Measurements from ENCODE around the gene TRIL. TPM values are rescaled to one million over a fixed set of nuclear protein-coding genes. Genes with fewer than 3 reads are reported as not detected.

Gene TRIL
- total RNA-seq (3.0 and 4.6 TPM in 2 replicates), polyA plus RNA-seq (1.2 and 2.5 TPM in 2 replicates)

DNA sequence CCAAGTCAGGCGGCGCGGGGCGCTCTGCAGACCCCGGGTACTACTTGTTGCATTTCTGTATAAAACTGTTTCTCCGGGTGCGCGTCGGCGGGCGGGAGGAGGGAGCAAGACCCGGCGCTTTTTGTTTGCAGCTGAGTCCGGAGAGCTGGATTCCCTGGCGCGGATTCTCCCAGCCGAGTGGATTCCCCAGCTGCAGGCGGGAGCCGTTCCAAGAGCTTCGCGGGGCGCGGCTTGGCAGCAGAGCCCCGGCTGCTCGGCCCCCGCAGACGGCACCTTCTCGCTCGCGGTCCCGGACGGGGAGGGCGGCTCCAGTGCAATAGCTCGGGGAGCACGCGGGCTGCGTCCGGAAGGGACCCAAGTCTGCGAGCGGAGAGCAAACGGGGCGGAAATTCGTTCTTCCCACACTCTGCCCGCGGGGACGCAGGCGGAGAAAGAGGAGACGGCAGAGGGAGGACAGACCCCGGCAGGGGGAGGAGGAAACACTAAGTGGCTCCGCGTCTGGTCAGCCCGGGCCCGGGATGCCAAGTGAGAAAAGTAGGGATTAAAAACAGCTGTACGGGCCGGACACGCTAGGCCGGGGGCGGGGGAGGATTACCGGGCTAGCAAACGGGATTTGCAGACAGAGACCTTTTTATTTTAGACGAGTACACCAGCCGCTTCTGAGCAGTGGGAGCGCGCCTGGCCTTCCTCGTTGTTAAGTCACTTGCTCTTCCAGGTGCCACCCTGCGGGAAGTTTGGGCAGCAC lies at the start of gene TRIL:
Gene TRIL, minus strand, starts transcription at position 96 of the 745 bp plus-strand sequence. CDS start 284 bp downstream, outside the sequence.
- no peak for TF ChIP-seq CTCF (IDR thresholded peaks at IDR 0.05; ENCODE audit: poor library complexity)
- no peak for TF ChIP-seq EZH2 (IDR thresholded peaks at IDR 0.05; ENCODE audit: borderline replicate concordance)
- no peak for TF ChIP-seq EZH2phosphoT487 (IDR thresholded peaks at IDR 0.05; ENCODE audit: low read depth, severe bottlenecking, unreplicated experiment)
- H4K20me1 ChIP-seq (ENCODE audit: insufficient read depth, poor library complexity, severe bottlenecking), result no peaks in the 10 kb centered on the region
- peak within 1 kb of the TSS; percentile 95 for H3K4me3 ChIP-seq
- no peaks in the 10 kb centered on the region for H3K9me2 ChIP-seq (replicated peaks; ENCODE audit: insufficient read depth)
- peak within 1 kb of the TSS; percentile 99 for H3K4me2 ChIP-seq
- peak within 1 kb of the TSS; percentile 52 for H3K27ac ChIP-seq
- 4% methylated on average over 63 of the region's 66 CpGs for WGBS (ENCODE audit: low lambda C conversion rate, missing lambda C conversion rate)
- H3K79me2 ChIP-seq, result no peaks in the 10 kb centered on the region
- no peaks in the 10 kb centered on the region for H3K9me3 ChIP-seq (ENCODE audit: low read depth)
- peak within 1 kb of the TSS; percentile 87 for H2AFZ ChIP-seq
- H3K4me1 ChIP-seq (ENCODE audit: insufficient read depth), result peaks cover 33% of the 10 kb centered on the region
- DNase-seq (ENCODE audit: low spot score), result peak; percentile 79
- H3K36me3 ChIP-seq (replicated peaks; ENCODE audit: insufficient read depth, low read depth), result no peaks in the 10 kb centered on the region
- H3K27me3 ChIP-seq, result peaks cover 38% of the 10 kb centered on the region

DNA sequence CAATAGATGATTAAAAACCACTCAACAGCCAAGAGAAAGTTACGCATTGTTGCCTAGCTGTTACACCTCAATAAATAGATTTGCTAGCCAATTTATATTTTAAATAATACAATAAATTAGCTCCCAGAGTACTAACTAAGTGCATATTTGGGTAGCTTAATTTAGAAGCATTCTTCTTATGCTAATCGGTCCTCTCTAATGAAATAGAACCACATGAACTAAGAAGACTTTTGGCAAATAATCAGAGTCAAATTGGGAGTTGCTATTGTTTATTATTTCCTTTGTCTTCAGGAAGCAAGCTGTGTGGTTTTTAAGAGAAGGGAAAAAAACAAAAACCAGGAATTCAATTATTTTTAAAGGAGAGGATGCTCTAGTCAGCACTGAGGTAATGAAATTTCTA lies 49.0 kb upstream of the TRIL start:
- no peaks in the 10 kb centered on the region for H3K79me2 ChIP-seq
- no peak overlapping the region for H3K27ac ChIP-seq
- no peak for TF ChIP-seq EZH2 (IDR thresholded peaks at IDR 0.05; ENCODE audit: borderline replicate concordance)
- no peak for TF ChIP-seq EZH2phosphoT487 (IDR thresholded peaks at IDR 0.05; ENCODE audit: low read depth, severe bottlenecking, unreplicated experiment)
- no peak for TF ChIP-seq CTCF (IDR thresholded peaks at IDR 0.05; ENCODE audit: poor library complexity)
- no peaks in the 10 kb centered on the region for H4K20me1 ChIP-seq (ENCODE audit: insufficient read depth, poor library complexity, severe bottlenecking)
- no peak overlapping the region for H3K4me3 ChIP-seq
- DNase-seq (ENCODE audit: low spot score), result no peak
- 84% methylated on average over 2 of the region's 2 CpGs for WGBS (ENCODE audit: low lambda C conversion rate, missing lambda C conversion rate)
- H3K4me1 ChIP-seq (ENCODE audit: insufficient read depth), result no peaks in the 10 kb centered on the region
- no peak overlapping the region for H3K4me2 ChIP-seq
- no peaks in the 10 kb centered on the region for H3K27me3 ChIP-seq
- H3K9me2 ChIP-seq (replicated peaks; ENCODE audit: insufficient read depth), result no peaks in the 10 kb centered on the region
- H2AFZ ChIP-seq, result no peak overlapping the region
- H3K9me3 ChIP-seq (ENCODE audit: low read depth), result no peaks in the 10 kb centered on the region
- H3K36me3 ChIP-seq (replicated peaks; ENCODE audit: insufficient read depth, low read depth), result no peaks in the 10 kb centered on the region

- no peaks in the 10 kb centered on the region for H3K27me3 ChIP-seq
- no peaks in the 10 kb centered on the region for H3K36me3 ChIP-seq (replicated peaks; ENCODE audit: insufficient read depth, low read depth)
- no peaks in the 10 kb centered on the region for H3K79me2 ChIP-seq
- H3K4me2 ChIP-seq, result no peak overlapping the region
- TF ChIP-seq EZH2 (IDR thresholded peaks at IDR 0.05; ENCODE audit: borderline replicate concordance) (no peak), EZH2phosphoT487 (IDR thresholded peaks at IDR 0.05; ENCODE audit: low read depth, severe bottlenecking, unreplicated experiment) (no peak), CTCF (IDR thresholded peaks at IDR 0.05; ENCODE audit: poor library complexity) (no peak)
- no peak overlapping the region for H3K27ac ChIP-seq
- DNase-seq (ENCODE audit: low spot score), result peak; percentile 28
- H3K9me3 ChIP-seq (ENCODE audit: low read depth), result no peaks in the 10 kb centered on the region
- no peaks in the 10 kb centered on the region for H3K4me1 ChIP-seq (ENCODE audit: insufficient read depth)
- H3K9me2 ChIP-seq (replicated peaks; ENCODE audit: insufficient read depth), result no peaks in the 10 kb centered on the region
- H2AFZ ChIP-seq, result no peak overlapping the region
- no peaks in the 10 kb centered on the region for H4K20me1 ChIP-seq (ENCODE audit: insufficient read depth, poor library complexity, severe bottlenecking)
- WGBS (ENCODE audit: low lambda C conversion rate, missing lambda C conversion rate), result 64% methylated on average over 3 of the region's 3 CpGs
- H3K4me3 ChIP-seq, result no peak overlapping the region
Measured at GRCh38 chr7:29005829-29006228, 47.7 kb upstream of the TRIL start.

Data from hepatocyte (in vitro differentiated cells).